HG02970 (cell line): Measurements from ENCODE around the gene ATP8B1.

Experiments
- ATAC-seq: cut with Tn5 transposase; IDR thresholded peaks from one replicate; pipeline ENCODE4 v1.9.1; 2021; ENCODE audit warnings: mild to moderate bottlenecking, moderate library complexity, moderate number of reproducible peaks; ENCODE audit not compliant: unreplicated experiment, low FRiP score

ATP8B1 gene

GRCh38 chr18:57794951-57795728 lies 8.0 kb downstream of the ATP8B1 start:
- ATAC-seq, result no peak

GRCh38 chr18:57793302-57793986 lies 9.7 kb downstream of the ATP8B1 start:
- ATAC-seq, result no peak

GRCh38 chr18:57792631-57793301 lies 10.3 kb downstream of the ATP8B1 start:
- no peak for ATAC-seq

- ATAC-seq, result no peak
These were observed 11.2 kb downstream of the ATP8B1 start for GRCh38 chr18:57791911-57792310.

- no peak for ATAC-seq
These were observed 11.9 kb downstream of the ATP8B1 start for GRCh38 chr18:57791192-57791591.

- no peak for ATAC-seq
These were observed 12.8 kb downstream of the ATP8B1 start for GRCh38 chr18:57790316-57790715.

GRCh38 chr18:57789759-57790158 lies 13.4 kb downstream of the ATP8B1 start:
- no peak for ATAC-seq

- no peak for ATAC-seq
These were observed 14.0 kb downstream of the ATP8B1 start for GRCh38 chr18:57789090-57789489.

GRCh38 chr18:57787068-57787685 lies 15.9 kb downstream of the ATP8B1 start:
- no peak for ATAC-seq

GRCh38 chr18:57785751-57786437 lies 17.2 kb downstream of the ATP8B1 start:
- no peak for ATAC-seq

- ATAC-seq, result no peak
These were observed 18.4 kb downstream of the ATP8B1 start for GRCh38 chr18:57784801-57785114.

GRCh38 chr18:57784034-57784800 lies 18.9 kb downstream of the ATP8B1 start:
- no peak for ATAC-seq

GRCh38 chr18:57782049-57782448 lies 21.1 kb downstream of the ATP8B1 start:
- ATAC-seq, result no peak

GRCh38 chr18:57780706-57781347 lies 22.3 kb downstream of the ATP8B1 start:
- ATAC-seq, result no peak

- no peak for ATAC-seq
These were observed 22.8 kb downstream of the ATP8B1 start for GRCh38 chr18:57780318-57780705.

- no peak for ATAC-seq
These were observed 26.3 kb downstream of the ATP8B1 start for GRCh38 chr18:57776767-57777166.

GRCh38 chr18:57776354-57776753 lies 26.8 kb downstream of the ATP8B1 start:
- ATAC-seq, result no peak

GRCh38 chr18:57775937-57776336 lies 27.2 kb downstream of the ATP8B1 start:
- no peak for ATAC-seq

- no peak for ATAC-seq
These were observed 30.7 kb downstream of the ATP8B1 start for GRCh38 chr18:57772387-57772799.
